ENCODE measurements around the gene CIROP.

DNA sequence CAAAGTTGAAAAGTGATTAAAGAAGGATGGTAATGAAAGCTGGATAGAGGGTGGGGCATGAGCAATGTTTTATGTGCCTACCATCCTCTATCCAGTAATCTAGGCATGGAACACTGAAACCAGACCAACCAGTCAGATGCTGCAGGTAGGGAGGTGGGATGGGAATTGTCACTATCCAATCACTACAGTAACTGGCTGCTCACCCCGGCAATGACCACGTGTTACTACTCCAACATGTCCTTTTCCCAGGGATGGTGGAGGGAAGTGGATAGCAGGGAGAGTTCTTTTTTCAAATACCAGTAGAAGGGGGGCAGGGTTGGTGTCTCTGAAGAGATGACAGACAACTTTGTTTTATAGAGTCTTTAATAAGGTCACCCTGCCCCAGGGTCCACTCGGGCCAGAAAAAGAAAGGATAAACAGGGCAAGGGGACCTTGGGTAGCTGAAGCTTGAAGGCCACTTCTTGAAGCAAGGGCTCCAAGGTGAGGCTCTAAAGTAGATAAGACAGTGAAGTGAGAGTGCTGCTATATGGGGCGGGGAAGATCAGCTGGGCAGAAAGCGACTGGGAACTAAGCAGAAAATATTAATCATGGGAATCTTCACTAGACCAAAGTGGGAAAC lies 32.8 kb downstream of the CIROP start:
- no peak for TF ChIP-seq CTCF (IDR thresholded peaks at IDR 0.05; ENCODE audit: poor library complexity)
- no peak for TF ChIP-seq EZH2 (IDR thresholded peaks at IDR 0.05; ENCODE audit: borderline replicate concordance)
- TF ChIP-seq EZH2phosphoT487 (IDR thresholded peaks at IDR 0.05; ENCODE audit: low read depth, severe bottlenecking, unreplicated experiment): no peak
